ENCODE results near the gene RXRB. TPM values are rescaled to one million over a fixed set of nuclear protein-coding genes. Genes with fewer than 3 reads are reported as not detected.
A peak's percentile ranks its signal among the peaks of the same experiment; 100 is the strongest.

RXRB gene
- total RNA-seq, 1 experiment from 2014 or later, result 58.8 TPM

DNA sequence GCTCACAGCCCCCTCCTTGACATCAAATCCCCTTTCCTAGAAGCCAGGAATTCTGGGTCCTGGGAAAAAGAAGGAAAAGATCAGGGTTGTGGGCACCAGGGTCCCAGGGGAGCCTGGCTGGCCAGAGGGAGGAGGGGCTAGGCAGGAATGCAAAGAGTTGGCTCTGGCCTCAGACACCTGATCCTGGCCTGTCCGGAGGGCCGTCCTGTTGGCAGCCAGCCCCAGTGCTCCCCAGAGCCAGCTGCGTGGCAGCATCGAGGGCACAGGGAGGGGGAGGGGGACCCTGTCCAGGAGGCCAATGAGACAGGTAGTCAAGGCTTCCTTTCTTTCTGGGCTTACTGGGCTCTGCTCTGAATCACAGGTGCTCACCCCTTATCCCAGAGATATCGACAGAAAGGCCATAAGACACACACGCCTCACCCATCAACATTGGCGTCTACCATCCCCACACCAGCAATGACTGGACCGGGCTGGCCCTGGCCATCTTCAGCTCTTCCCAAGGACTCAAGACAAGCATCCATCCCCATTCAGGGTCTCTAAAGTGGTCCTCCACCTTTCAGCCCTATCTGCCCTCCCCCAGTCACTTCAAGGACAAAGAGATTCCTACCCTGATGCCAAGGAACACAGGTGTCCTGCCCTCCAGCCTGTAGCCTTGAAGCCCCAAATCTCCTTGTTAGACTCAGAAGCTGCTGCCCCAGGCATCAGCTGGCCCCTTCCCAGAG is 8.9 kb downstream of the RXRB start:
- no peaks in the 10 kb centered on the region for H3K9me3 ChIP-seq
- DNase-seq, result no peak
- H3K27me3 ChIP-seq, result no peaks in the 10 kb centered on the region
- no peak overlapping the region for H3K4me3 ChIP-seq
- H3K36me3 ChIP-seq, result peaks cover 31% of the 10 kb centered on the region

DNA sequence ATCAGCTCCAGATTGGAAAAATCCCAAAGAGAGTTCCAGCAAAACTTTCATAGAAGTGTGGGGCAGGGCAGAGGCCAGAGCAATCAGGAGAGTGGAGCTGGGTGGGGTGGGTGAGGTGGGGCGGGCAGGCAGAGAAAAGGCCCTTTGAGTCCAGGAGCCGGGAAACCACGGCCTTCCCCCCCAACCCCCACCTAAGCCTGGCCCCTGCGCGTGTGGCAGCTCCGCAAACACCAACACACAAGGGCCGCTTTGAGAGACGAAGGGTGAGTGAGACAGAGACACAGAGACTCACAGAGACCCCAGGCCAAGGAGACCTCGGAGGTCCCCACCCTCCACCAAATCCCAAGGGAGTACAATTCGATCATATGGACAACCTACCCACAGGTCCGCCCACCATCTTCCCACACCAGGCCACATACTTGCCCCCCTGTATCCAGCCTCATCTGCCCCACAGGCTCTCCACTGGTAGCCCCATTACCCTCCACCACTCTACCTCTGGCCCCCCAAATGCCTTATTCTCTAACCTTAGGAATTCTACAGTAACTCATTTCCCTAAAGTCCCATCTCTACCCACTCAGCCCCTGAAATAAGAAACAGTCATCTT is 9.9 kb downstream of the RXRB start:
- Histone ChIP-seq H3K4me3 (no peak overlapping the region), H3K27me3 (no peaks in the 10 kb centered on the region), H3K36me3 (peaks cover 21% of the 10 kb centered on the region), H3K9me3 (no peaks in the 10 kb centered on the region)
- no peak for DNase-seq

DNA sequence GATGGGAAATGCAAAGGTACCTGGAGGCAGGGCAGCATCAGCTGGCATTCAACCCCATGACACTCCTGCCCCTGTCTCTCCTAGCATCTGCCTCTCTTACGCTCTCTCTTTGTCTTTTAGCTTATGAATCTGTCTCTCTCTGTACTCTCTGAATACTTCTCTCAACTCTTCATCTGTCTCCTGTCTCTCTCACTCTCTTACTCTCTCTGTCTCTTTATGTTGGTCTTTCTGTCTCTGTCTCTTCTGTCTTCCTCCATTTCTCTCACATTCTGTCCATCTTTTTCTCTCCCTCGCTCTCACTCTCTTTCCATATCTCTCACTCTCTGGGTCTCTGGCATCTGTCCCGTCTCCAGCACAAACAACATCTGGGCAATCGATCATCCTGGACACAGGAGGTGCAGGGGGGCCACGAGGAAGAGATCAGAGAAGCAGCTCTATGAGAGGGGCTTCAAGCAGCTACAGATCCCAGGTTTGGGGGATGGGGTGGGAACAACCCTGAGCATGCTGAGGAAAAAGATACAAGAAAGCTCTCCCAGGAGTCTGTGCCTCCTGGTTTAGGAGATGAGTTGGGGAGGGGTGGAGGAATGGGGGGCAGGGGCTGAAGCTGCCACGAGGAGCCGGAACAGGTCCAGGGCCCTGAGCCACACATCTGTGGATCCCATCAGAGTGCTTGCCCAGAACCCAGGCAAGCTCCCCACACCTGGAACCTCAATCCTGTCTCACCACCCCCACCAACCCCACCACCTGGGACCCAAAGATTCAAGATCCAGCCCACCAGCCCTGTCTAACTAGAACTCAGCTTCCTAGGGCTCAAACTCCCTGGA is 10.6 kb downstream of the RXRB start:
- H3K9me3 ChIP-seq, result no peaks in the 10 kb centered on the region
- H3K36me3 ChIP-seq, result peaks cover 13% of the 10 kb centered on the region
- no peak overlapping the region for H3K4me3 ChIP-seq
- no peaks in the 10 kb centered on the region for H3K27me3 ChIP-seq
- no peak for DNase-seq

DNA sequence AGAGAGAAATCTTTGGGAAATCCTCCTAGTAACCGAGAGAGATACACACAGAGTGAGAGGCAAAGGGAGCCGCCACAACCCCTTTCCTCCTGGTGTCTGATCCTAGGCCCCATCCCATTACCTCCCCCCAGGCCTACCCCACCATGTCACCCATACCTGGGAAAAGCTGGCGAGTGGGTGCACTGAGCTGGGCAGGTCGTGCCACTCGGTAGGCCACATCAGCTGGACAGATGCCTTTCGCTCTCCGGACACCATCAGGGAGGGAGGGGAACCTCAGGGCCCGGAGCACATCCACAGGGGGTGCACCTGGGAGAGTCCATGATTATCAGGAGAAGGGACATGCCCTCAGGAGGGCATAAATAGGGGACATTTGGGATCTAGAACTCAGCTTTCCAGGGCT is 11.3 kb downstream of the RXRB start:
- Histone ChIP-seq H3K27me3 (no peaks in the 10 kb centered on the region), H3K36me3 (peaks cover 7% of the 10 kb centered on the region), H3K4me3 (no peak overlapping the region), H3K9me3 (no peaks in the 10 kb centered on the region)
- no peak for DNase-seq

DNA sequence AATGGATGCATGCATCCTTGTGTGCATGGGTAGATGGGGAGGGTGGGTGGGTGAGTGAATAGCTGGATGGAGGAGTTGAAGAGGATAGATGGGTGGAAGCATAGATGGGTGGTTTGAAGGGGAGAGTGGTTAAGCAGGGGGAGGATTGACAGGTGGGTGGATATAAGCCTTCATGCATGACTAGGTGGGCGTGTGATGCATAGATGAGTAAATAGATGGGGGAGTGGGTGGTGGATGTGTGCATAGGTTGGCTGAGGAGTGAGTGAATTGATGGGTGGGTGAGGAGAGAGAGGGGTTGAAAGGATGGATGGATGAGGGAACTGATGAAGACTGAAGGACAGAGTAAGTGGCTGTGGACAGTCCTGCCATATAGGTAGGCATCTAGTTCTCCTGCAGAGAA is 12.7 kb downstream of the RXRB start:
- Histone ChIP-seq H3K9me3 (no peaks in the 10 kb centered on the region), H3K4me3 (no peak overlapping the region), H3K36me3 (no peaks in the 10 kb centered on the region), H3K27me3 (no peaks in the 10 kb centered on the region)
- DNase-seq, result no peak

DNA sequence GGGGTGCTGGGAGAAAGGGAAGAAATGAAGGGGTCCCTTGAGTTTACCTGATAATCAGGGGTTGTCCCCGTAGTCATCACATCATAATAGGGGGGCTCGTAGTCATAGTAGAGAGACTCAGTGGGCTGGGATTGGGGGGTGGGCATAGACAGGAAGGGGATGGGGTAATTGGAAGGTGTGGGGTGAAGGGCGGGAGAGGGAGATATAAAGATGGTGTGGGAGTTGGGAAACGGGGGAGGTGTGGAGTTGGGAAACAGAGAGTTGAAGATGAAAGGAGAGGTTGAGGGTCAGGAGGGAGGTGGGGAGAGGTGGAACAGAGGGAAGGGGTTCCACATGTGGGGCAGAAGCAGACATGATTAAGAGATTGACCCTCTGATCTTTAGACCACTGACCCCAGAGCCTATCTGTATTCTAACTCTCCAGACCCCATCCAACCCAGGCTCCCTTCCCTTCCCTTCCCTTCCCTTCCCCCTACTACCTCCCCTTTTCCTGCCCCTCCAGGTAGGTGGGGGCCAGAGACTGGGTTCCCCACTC is 14.7 kb downstream of the RXRB start:
- no peaks in the 10 kb centered on the region for H3K27me3 ChIP-seq
- H3K9me3 ChIP-seq, result no peaks in the 10 kb centered on the region
- DNase-seq, result no peak
- no peaks in the 10 kb centered on the region for H3K36me3 ChIP-seq
- H3K4me3 ChIP-seq, result no peak overlapping the region

DNA sequence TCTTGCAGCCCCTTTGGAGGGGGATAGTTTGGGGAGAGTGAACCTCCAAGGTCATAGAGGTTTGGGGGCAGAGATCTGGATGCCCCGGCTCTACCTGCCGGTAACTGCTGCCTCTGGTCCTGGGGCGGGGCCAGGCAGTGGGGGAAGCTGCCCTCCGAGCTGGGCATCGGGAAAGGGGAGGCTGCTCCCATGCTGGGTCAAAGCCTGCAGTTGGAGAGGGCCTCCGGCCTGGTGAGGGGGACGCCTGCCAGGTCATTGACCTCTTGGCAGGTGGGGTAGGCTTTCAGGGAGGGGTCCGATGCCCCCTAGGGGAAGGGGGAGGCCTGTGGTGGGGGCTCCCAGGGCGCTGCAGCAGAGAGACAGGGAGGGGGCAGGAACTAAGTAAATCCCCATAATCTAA is 15.3 kb downstream of the RXRB start:
- no peaks in the 10 kb centered on the region for H3K9me3 ChIP-seq
- no peaks in the 10 kb centered on the region for H3K27me3 ChIP-seq
- no peak for DNase-seq
- no peaks in the 10 kb centered on the region for H3K36me3 ChIP-seq
- H3K4me3 ChIP-seq, result no peak overlapping the region

DNA sequence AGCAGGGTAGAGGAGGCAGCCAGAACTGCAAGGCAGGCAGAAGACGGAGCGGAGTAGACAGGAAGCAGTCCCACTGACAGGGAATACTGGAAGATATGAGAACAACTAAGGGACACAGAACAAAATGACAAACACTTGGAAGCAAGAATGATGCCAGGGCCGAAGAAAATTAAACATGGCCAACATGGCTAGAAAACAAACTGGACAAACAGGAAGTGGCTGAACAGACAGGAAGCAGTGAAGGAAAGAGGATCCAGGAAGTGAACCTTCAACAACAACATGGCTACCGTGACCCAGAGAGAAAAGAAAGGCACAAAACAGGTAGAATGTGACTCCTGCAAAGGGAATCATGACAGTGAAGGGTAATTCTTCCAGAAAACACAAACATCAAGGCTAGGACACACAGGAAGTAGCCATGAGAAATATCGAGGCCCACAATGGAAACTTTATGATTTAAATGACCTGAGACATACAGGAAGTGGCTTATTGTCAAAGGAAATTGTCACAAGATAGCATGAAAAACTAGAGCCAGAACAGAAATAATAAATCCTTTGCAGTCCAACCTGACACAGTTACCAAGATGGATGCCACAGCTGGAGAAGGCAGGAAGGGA is 17.3 kb downstream of the RXRB start:
- no peaks in the 10 kb centered on the region for H3K27me3 ChIP-seq
- H3K36me3 ChIP-seq, result no peaks in the 10 kb centered on the region
- no peak for DNase-seq
- no peaks in the 10 kb centered on the region for H3K9me3 ChIP-seq
- H3K4me3 ChIP-seq, result no peak overlapping the region

DNA sequence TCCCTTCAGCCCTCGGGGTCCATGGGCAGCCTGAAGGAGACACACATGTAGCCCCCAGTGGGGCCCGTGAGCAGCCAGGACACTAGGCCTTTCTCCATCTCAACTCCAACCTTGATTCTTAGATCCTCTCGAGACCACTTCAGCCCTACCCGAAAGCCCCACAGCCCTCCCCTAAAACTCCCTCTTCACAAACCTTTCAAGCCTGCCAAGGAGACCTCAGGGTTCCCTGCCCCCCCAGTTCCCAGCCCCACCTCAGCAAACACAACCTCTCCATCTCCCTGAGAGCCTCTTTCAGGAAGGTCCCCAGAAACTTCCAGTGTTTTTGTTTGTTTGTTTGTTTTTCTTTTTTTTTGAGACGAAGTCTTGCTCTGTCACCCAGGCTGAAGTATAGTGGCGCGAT is 19.3 kb downstream of the RXRB start:
- Histone ChIP-seq H3K36me3 (no peaks in the 10 kb centered on the region), H3K27me3 (no peaks in the 10 kb centered on the region), H3K9me3 (no peaks in the 10 kb centered on the region), H3K4me3 (no peak overlapping the region)
- DNase-seq, result no peak

DNA sequence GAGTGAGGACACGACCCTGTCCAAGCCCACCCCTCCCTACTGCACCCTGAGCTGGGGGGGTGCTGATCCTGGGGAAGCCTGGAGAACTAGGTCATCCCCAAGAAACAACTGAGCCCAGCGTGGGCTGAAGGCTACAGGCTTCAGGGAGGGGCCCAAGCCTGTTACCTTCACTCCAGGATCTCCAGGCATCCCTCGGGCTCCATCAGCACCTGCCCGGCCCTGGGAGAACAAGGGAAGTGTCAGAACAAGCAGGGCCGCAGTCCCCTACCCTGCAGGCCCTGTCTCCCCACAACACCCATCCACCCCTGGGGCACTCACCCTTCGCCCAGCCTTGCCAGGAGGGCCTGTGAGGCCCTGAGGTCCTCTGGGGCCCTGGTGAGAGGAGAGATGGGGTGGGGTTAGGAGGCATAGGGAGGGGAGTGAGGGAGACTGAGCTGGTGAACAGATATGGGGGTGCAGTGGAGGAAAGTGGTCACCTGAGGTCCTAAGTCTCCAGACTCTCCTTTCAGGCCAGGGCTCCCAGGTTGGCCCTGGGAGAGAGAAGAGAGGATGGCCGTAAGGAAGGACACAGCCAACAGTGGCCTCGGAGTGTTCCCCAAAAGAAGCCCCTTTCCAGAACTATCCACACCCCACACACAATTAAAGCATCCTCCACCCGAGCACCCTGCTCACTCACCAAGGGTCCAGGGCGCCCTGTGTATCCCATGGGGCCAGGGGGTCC is 21.6 kb downstream of the RXRB start:
- H3K9me3 ChIP-seq, result no peaks in the 10 kb centered on the region
- no peak for DNase-seq
- H3K36me3 ChIP-seq, result no peaks in the 10 kb centered on the region
- H3K4me3 ChIP-seq, result no peak overlapping the region
- no peaks in the 10 kb centered on the region for H3K27me3 ChIP-seq

DNA sequence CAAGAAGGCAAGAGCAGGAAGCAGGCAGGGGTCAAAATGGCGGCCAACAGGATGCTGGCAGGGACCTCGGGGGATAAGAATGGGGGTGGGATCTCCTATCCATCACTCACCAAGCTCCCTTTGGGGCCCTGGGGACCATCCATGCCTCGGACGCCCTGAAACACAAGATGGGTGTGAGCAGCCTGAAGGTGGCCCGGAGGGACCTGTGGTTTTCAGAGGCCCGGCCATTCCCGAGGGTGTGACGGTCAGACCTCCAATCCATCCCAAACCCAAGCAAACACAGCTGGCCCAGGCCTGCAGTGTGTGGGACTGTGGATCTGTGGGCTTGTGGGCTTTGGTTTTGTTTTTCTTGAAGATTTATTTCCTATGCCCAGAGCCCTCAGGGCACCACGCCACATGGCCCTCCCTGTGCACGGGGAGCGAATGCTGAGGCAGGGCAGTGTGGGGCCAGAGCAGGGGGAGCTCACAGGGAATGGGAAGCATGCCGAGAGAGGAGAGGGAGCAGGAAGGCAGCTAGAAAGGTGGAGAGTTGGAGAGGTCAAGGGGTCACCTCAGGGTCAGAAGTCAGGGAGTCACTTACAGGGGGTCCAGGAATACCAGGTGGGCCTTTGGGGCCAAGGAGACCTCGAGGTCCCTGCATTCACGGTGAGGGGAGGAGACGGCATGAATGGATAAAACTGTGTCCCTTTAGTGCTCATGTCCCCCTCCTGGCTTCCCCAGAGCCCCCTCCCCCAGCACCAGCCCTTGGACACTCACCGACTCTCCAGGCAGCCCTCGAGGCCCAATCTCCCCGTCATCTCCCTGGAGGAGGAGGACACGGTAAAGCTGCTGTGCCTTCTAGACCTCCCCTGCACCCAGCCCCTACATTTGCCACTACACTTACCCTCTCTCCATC is 22.7 kb downstream of the RXRB start:
- H3K9me3 ChIP-seq, result no peaks in the 10 kb centered on the region
- no peak overlapping the region for H3K4me3 ChIP-seq
- no peaks in the 10 kb centered on the region for H3K27me3 ChIP-seq
- no peaks in the 10 kb centered on the region for H3K36me3 ChIP-seq
- no peak for DNase-seq

DNA sequence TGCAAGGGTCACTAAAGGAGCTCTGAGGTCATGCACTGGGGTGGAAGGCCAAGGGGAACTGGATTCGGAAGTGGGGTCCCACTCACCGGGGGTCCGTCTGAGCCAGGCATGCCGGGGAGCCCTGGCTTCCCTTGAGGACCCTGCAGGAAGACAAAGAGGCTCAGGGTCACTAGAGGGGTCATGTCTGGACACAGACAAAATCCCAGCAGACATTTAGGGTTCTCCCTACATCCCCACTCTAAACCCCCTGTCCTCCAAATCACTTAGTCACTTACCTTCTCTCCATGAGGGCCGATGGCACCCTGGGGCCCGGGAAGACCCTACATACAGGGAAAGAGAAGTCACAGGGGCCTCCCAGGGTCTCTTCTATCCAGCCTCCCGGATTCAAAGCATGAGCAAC is 23.6 kb downstream of the RXRB start:
- no peak overlapping the region for H3K4me3 ChIP-seq
- H3K9me3 ChIP-seq, result no peaks in the 10 kb centered on the region
- no peaks in the 10 kb centered on the region for H3K27me3 ChIP-seq
- no peak for DNase-seq
- H3K36me3 ChIP-seq, result no peaks in the 10 kb centered on the region

DNA sequence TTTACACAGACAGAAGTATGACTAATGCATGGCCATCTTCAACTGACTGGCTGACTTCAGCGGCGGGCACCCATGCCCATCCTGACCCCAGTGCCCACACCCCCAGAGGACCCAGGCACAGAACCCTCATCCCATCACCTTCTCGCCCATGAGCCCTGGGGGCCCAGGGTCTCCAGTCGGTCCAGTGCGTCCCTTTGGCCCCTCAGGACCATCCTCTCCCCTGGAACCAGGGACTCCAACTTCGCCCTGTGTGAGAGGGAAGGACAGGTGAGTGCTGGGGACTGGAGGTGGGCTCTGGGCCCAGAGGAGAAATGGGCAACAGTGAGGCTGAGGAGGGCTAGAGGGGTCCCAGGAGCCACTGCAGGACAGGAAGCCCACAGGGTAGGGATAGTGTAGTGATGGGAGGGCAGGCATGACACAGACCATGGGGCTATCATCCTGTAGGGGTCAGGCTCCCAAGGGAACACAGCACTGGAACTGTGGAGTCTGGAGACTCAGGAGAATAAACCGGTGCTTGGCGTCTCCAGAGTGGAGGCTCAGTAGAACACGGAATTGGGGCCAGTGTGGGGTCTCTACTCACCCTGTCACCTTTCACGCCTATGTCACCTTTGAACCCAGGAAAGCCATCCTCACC is 24.9 kb downstream of the RXRB start:
- no peak overlapping the region for H3K4me3 ChIP-seq
- no peak for DNase-seq
- no peaks in the 10 kb centered on the region for H3K9me3 ChIP-seq
- no peaks in the 10 kb centered on the region for H3K36me3 ChIP-seq
- H3K27me3 ChIP-seq, result no peaks in the 10 kb centered on the region

DNA sequence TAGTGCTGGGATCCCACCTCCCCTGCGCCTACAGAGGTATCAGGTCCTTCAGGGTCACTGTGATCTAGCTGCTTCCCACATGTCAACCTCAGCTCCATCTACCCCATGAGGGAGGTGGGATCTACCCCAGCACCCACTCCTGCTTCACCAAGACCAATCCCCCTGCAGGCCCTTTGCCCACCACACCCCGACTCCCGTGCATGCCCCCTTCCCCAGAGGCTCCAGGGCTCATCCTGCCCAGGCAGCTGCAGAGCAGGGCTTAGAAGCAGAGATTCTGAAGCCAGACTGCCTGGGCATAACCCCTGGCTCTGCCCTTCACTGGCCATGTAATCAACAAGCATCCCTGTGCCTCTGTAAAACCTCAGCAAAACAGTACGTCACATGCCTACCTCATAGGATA is 25.7 kb downstream of the RXRB start:
- DNase-seq, result no peak
- Histone ChIP-seq H3K9me3 (no peaks in the 10 kb centered on the region), H3K4me3 (no peak overlapping the region), H3K36me3 (no peaks in the 10 kb centered on the region), H3K27me3 (no peaks in the 10 kb centered on the region)

DNA sequence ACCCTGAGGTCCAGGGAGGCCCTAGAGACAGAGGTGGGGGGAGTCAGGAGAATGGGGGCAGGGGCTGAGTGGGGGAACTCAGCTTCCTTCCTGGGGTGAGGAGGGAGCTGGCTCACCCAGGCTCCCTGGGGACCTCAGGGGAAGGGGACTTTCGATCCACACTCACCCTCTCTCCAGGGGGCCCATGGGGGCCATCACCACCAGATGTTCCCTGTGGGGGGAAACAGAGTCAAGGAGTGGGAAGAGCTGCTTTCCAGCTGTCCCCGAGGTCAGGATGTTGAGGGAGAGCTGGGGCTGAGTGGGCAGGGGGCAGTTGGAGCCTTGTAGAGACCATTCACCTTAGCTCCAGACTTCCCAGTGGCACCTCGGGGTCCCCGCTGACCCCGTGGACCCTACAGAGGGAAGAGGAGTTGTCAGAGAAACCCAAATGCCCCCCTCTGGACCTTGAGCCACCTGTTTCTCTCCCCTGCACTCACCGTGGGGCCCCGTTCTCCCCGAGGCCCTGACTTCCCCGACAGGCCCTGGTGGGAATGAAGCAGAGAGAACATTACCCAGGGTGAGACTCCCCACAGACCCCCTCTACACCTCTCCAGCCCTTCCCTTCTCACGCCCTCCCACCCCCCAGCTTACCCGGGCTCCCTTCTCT is 26.8 kb downstream of the RXRB start:
- H3K27me3 ChIP-seq, result no peaks in the 10 kb centered on the region
- no peaks in the 10 kb centered on the region for H3K36me3 ChIP-seq
- H3K9me3 ChIP-seq, result no peaks in the 10 kb centered on the region
- peak; percentile 1 for DNase-seq
- no peak overlapping the region for H3K4me3 ChIP-seq
